OCI-LY1 (cell line): ENCODE measurements around the gene LAMTOR5.
"Not testable (repeated sequence)": the region's sequence is repeated elsewhere in the genome, so short reads cannot be mapped to it uniquely, and the experiment has no call there.

Experiments used
- H2AFZ ChIP-seq: fragments of 200-600 bp; sonication (generic), shearing (Covaris generic); 2 replicates; pipeline ENCODE4 v1.6.0; 2014; ENCODE audit warnings: antibody characterized with exemption, mild to moderate bottlenecking, low read length
- H3F3A ChIP-seq: fragments of 200-600 bp; sonication (generic), shearing (Covaris generic); 2 replicates; pipeline ENCODE4 v1.6.0; 2014; ENCODE audit warnings: mild to moderate bottlenecking, antibody characterized with exemption, low read length, moderate library complexity; ENCODE audit not compliant: insufficient read depth
- H3K27ac ChIP-seq: fragments of 200-600 bp; sonication (generic); 2 replicates; pipeline ENCODE4 v1.5.1; 2014; ENCODE audit warnings: low read length, mixed run types, mild to moderate bottlenecking, low read depth; ENCODE audit not compliant: poor library complexity, severe bottlenecking
- H3K27me3 ChIP-seq: fragments of 200-600 bp; sonication (generic); 2 replicates; pipeline ENCODE4 v1.6.0; 2014; ENCODE audit warnings: antibody characterized with exemption, mild to moderate bottlenecking, low read length, moderate library complexity; ENCODE audit not compliant: insufficient read depth
- H3K36me3 ChIP-seq: fragments of 200-600 bp; sonication (generic); 2 replicates; pipeline ENCODE4 v1.6.1; 2014; ENCODE audit warnings: mild to moderate bottlenecking, antibody characterized with exemption, low read length, moderate library complexity, mixed read lengths; ENCODE audit not compliant: insufficient read depth
- H3K4me1 ChIP-seq: fragments of 200-600 bp; sonication (generic); 2 replicates; pipeline ENCODE4 v1.5.1; 2014; ENCODE audit warnings: mild to moderate bottlenecking, low read length, moderate library complexity; ENCODE audit not compliant: insufficient read depth, severe bottlenecking
- H3K4me2 ChIP-seq: fragments of 200-600 bp; sonication (generic), shearing (Covaris generic); 2 replicates; pipeline ENCODE4 v1.6.1; 2014; ENCODE audit warnings: low read length
- H3K4me3 ChIP-seq: fragments of 200-600 bp; sonication (generic); 2 replicates; pipeline ENCODE4 v1.5.1; 2014; ENCODE audit warnings: low read length, low read depth, mild to moderate bottlenecking, mixed read lengths; ENCODE audit not compliant: poor library complexity, severe bottlenecking
- H3K79me2 ChIP-seq: fragments of 200-600 bp; shearing (Covaris generic); 2 replicates; pipeline ENCODE4 v1.6.1; 2016; ENCODE audit warnings: mixed run types, low read length, mixed read lengths; ENCODE audit not compliant: insufficient read depth
- H3K9ac ChIP-seq: fragments of 200-600 bp; sonication (generic), shearing (Covaris generic); 2 replicates; pipeline ENCODE4 v1.6.1; 2014; ENCODE audit warnings: mild to moderate bottlenecking, low read length, mixed read lengths
- H3K9me2 ChIP-seq: fragments of 200-600 bp; sonication (generic), shearing (Covaris generic); 2 replicates; pipeline ENCODE4 v1.6.1; 2014; ENCODE audit warnings: low read depth, mild to moderate bottlenecking, low read length, mixed read lengths
- H3K9me3 ChIP-seq: fragments of 200-600 bp; shearing (Covaris generic); 2 replicates; pipeline ENCODE4 v1.6.1; 2014; ENCODE audit warnings: low read length, mixed read lengths
- H4K20me1 ChIP-seq: fragments of 200-600 bp; sonication (generic), shearing (Covaris generic); 2 replicates; pipeline ENCODE4 v1.6.0; 2016; ENCODE audit warnings: mild to moderate bottlenecking, low read length; ENCODE audit not compliant: insufficient read depth
- EZH2 ChIP-seq: fragments of 200-600 bp; sonication (generic), shearing (Covaris generic); IDR thresholded peaks from 2 replicates; pipeline ENCODE4 v1.8.0; 2017; ENCODE audit warnings: borderline replicate concordance, mixed run types, mild to moderate bottlenecking, antibody characterized with exemption, low read length, moderate library complexity, mixed read lengths
- TF ChIP-seq, protein P1 (sequence below): fragments of 200-600 bp; sonication (generic), shearing (Covaris generic); IDR thresholded peaks from 2 replicates; pipeline ENCODE4 v1.5.1; 2017; ENCODE audit warnings: mild to moderate bottlenecking, antibody characterized with exemption, low read length, moderate library complexity, mixed read lengths

The LAMTOR5 gene

DNA sequence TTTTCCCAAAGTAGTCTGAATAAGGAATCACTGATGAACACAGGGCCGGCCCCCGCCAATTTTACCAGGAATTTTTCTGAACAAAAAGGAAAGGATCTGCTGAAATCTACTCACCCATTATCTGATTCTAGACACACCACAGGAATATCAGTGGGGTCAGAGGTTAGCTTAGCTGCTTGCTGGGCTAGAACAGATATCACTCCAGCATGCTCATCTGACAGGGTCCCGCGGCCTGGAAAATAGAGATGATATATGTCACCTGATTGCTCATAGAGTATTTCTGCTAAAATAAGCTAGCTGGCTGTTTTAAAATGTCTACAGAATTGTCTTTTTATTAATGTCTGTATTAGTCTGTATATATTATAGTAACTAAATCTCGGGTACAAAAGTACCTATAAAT lies 3.7 kb downstream of the LAMTOR5 start:
- no peak overlapping the region for H3K4me3 ChIP-seq
- H4K20me1 ChIP-seq = no peaks in the 10 kb centered on the region
- H3K36me3 ChIP-seq = peaks cover 61% of the 10 kb centered on the region
- no peak overlapping the region for H3K9ac ChIP-seq
- H3K4me1 ChIP-seq = peaks cover 25% of the 10 kb centered on the region
- no peaks in the 10 kb centered on the region for H3K27me3 ChIP-seq
- no peak overlapping the region for H3K4me2 ChIP-seq
- H3K9me3 ChIP-seq = no peaks in the 10 kb centered on the region
- no peak overlapping the region for H3K27ac ChIP-seq
- no peaks in the 10 kb centered on the region for H3F3A ChIP-seq
- TF ChIP-seq, protein P1, sequence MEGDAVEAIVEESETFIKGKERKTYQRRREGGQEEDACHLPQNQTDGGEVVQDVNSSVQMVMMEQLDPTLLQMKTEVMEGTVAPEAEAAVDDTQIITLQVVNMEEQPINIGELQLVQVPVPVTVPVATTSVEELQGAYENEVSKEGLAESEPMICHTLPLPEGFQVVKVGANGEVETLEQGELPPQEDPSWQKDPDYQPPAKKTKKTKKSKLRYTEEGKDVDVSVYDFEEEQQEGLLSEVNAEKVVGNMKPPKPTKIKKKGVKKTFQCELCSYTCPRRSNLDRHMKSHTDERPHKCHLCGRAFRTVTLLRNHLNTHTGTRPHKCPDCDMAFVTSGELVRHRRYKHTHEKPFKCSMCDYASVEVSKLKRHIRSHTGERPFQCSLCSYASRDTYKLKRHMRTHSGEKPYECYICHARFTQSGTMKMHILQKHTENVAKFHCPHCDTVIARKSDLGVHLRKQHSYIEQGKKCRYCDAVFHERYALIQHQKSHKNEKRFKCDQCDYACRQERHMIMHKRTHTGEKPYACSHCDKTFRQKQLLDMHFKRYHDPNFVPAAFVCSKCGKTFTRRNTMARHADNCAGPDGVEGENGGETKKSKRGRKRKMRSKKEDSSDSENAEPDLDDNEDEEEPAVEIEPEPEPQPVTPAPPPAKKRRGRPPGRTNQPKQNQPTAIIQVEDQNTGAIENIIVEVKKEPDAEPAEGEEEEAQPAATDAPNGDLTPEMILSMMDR = no peak
- TF ChIP-seq EZH2 = no peak
- H3K9me2 ChIP-seq = no peaks in the 10 kb centered on the region
- peaks cover 6% of the 10 kb centered on the region for H3K79me2 ChIP-seq
- H2AFZ ChIP-seq = no peak overlapping the region

GRCh38 chr1:110396259-110396958 lies 11.1 kb downstream of the LAMTOR5 start:
- H3K4me1 ChIP-seq, H3K9ac ChIP-seq, H3F3A ChIP-seq, H3K4me2 ChIP-seq, H3K27me3 ChIP-seq, H3K27ac ChIP-seq, H3K9me3 ChIP-seq, H3K9me2 ChIP-seq, H3K4me3 ChIP-seq, H4K20me1 ChIP-seq, H3K79me2 ChIP-seq, H2AFZ ChIP-seq: not testable (repeated sequence)
- peaks cover 34% of the 10 kb centered on the region for H3K36me3 ChIP-seq

DNA sequence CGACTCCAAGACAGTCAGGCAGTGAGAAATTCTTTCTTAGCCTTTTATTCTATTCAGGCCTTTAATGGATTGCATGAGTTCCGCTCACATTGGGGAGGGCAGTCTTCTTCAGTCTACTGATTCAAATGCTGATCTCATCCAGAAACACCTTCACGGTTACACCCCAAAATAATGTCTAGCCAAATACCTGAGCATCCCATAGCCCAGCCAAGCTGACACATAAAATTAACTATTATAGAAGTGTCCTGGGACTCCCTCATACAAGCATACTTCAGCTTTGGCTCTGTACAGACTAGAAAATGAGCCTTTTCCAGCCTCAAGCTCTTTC lies 13.0 kb downstream of the LAMTOR5 start:
- Histone ChIP-seq H3K9ac (no peak overlapping the region), H3K4me1 (peaks cover 19% of the 10 kb centered on the region), H3K4me2 (no peak overlapping the region), H3K79me2 (no peaks in the 10 kb centered on the region), H3K27me3 (no peaks in the 10 kb centered on the region), H3K4me3 (no peak overlapping the region), H3K9me3 (no peaks in the 10 kb centered on the region), H3K9me2 (no peaks in the 10 kb centered on the region), H3K27ac (no peak overlapping the region), H2AFZ (no peak overlapping the region), H3K36me3 (peaks cover 17% of the 10 kb centered on the region), H4K20me1 (no peaks in the 10 kb centered on the region), H3F3A (no peaks in the 10 kb centered on the region)
- TF ChIP-seq, protein P1 = no peak
- TF ChIP-seq EZH2 = no peak
